ENCODE measurements around the gene TCEA3. TPM values are rescaled to one million over a fixed set of nuclear protein-coding genes. Genes with fewer than 3 reads are reported as not detected.

The TCEA3 gene
- total RNA-seq, 2 experiments from 2014 or later: 7.0 to 8.3 TPM

DNA sequence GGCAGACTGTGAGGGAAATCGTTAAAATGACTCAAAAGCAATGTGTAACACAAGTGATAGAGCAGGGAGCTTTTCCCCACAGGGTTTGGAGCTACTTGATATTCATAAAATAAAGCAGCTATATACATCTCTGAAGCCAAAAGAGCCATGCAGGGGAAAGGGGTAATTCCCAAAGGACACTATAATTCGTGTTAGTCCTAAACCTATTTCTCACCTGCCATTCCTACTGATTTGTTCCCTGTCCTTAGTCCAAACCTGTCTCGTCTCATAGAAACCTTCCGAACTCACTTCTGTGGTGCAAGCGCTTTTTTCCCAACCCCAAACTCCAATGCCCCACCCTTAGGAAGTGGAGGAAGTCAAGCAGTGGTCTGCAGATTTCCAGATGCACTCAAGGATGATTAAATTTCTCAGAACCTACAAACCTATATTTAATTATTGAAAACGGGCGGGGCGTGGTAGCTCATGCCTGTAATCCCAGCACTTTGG is 79.5 kb downstream of the TCEA3 start:
- intact Hi-C loops (cut with micrococcal nuclease): loop anchor here (2.0 kb wide), 1 partner anchor 24 kb away; the partner anchor contains the start of gene ZNF436
- ATAC-seq: no peak
- H3K36me3 Mint-ChIP-seq (ENCODE audit: low read depth): peaks cover 25% of the 10 kb centered on the region

DNA sequence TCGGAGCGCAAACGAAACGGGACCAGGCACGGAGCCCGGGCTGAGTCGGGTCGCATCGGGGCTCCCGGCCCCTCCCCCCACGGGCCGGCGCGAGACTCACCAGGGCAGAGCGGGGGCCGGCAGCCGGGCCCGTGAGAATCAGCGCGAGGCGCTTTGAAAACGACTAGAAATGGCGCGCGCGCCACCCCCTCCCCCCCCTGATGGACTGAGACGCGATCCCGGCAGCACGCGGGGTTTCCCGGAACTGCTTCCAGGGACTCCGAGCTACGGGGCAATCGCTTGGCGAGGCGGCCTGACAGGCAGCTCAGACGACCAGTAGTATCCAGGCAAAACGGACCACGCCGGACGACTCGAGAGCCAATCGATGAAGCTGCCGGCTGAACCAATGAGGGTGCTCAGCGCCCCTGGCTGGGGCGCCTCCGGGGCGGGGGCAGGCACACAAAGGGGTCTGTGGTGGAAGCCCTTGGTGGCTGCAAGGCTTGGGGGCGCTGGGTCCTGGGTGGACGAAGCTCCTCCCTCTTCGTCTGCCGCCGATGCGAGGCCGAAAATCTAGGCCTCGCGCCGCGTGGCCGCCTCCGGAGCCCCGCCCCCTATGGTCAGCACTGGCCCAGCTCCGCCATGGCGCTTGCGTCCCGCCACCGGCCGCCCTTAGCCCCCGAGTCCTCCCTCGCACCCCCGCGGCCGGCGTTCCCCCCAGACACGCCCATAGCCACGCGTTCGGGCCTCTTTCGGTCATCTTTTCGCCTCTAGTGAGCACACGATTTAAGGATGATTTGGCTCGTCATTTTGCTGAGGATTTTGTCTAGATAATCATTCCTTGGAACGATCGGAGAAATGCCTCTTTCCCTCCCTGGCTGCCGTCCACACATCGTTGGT is 80.2 kb downstream of the TCEA3 start, which contains the start of gene HNRNPR:
Gene HNRNPR, minus strand, starts transcription at position 174 of the 876 bp plus-strand sequence. CDS start 3,276 bp downstream, outside the sequence.
- ATAC-seq (peak; percentile 97), DNase-seq (peak; percentile 100)
- Mint-ChIP-seq H3K27ac (peak within 1 kb of the TSS; percentile 98), H3K9me3 (no peaks in the 10 kb centered on the region), H3K36me3 (ENCODE audit: low read depth) (peaks cover 31% of the 10 kb centered on the region), H3K4me1 (ENCODE audit: low read depth) (peaks cover 37% of the 10 kb centered on the region), H3K4me3 (peak within 1 kb of the TSS; percentile 93), H3K27me3 (no peaks in the 10 kb centered on the region)
- CTCF ChIA-PET: interaction anchor here (0.7 to 1.8 kb wide), 9 partner anchors 13 to 288 kb away, joined by 3 to 18 read pairs (median 5); no protein-coding TSS in a partner anchor
- TF ChIP-seq, protein P1, sequence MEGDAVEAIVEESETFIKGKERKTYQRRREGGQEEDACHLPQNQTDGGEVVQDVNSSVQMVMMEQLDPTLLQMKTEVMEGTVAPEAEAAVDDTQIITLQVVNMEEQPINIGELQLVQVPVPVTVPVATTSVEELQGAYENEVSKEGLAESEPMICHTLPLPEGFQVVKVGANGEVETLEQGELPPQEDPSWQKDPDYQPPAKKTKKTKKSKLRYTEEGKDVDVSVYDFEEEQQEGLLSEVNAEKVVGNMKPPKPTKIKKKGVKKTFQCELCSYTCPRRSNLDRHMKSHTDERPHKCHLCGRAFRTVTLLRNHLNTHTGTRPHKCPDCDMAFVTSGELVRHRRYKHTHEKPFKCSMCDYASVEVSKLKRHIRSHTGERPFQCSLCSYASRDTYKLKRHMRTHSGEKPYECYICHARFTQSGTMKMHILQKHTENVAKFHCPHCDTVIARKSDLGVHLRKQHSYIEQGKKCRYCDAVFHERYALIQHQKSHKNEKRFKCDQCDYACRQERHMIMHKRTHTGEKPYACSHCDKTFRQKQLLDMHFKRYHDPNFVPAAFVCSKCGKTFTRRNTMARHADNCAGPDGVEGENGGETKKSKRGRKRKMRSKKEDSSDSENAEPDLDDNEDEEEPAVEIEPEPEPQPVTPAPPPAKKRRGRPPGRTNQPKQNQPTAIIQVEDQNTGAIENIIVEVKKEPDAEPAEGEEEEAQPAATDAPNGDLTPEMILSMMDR (IDR thresholded peaks at IDR 0.05): no peak
- intact Hi-C loops (cut with micrococcal nuclease): loop anchor here (2.0 kb wide), 1 partner anchor 24 kb away; the partner anchor contains the start of gene ZNF436
- POLR2A ChIA-PET: interaction anchor here (0.6 to 4.2 kb wide), 22 partner anchors 9 to 265 kb away, joined by 3 to 44 read pairs (median 5); partner anchors contain the start of gene ZNF436

More for the DNA sequence above, 79.5 kb downstream of the TCEA3 start:
- ChIA-PET CTCF (interaction anchor here (0.7 to 1.8 kb wide), 7 partner anchors 15 to 289 kb away, joined by 3 to 18 read pairs (median 6); no protein-coding TSS in a partner anchor), POLR2A (interaction anchor here (0.6 to 4.2 kb wide), 16 partner anchors 8 to 136 kb away, joined by 3 to 44 read pairs (median 6); partner anchors contain the start of gene ZNF436)
- no peak for DNase-seq
- Mint-ChIP-seq H3K4me1 (ENCODE audit: low read depth) (peaks cover 31% of the 10 kb centered on the region), H3K4me3 (peak overlapping the region; percentile 93), H3K27me3 (no peaks in the 10 kb centered on the region), H3K27ac (peak overlapping the region; percentile 98), H3K9me3 (no peaks in the 10 kb centered on the region)
- TF ChIP-seq, protein P1 (IDR thresholded peaks at IDR 0.05): no peak

DNA sequence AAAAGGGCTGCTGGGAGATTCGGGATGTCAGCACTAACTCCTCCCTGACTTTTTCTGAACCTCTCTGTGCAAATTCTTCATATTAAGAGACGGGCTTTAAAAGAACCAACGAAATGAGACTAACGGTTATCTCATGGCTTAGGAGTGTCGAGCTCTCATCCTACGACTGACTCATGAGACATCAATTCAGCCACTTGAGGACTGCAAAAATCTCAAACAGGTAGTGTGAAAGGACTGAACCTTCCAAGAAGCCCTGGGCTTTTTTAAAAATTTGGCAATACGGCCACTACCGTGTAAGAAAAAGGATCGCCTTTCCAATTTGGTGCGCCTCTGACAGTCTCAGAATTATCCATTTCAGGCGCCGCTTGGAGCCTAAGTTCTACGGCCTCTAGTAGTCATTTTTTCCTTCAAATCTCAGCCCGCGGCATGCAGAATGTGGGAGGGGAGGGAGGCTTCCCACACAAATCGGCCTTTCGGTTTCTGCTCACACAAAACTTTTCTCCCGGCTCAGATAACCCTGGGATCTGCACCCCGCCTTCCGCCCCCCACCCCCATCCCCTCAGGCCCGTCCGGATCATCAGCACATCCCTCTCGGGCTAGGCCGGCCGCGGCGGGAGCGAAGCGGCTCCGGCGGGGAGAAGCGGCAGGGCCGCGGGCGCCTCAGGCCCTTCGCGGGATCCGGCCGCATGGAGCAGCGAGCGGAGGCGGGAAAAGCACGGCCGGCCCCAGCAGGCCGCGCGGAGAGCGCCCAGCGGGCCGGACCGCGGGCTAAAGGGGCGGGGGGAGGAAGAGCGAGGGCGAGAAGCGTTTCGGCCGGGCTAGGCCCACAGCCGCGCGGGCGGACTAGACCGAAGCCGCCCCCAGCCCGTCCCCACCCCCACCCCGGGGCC is 81.1 kb downstream of the TCEA3 start:
- ATAC-seq (peak; percentile 0), DNase-seq (peak; percentile 74)
- Mint-ChIP-seq H3K36me3 (ENCODE audit: low read depth) (peaks cover 34% of the 10 kb centered on the region), H3K27me3 (no peaks in the 10 kb centered on the region), H3K27ac (peak overlapping the region; percentile 97), H3K4me3 (peak overlapping the region; percentile 93), H3K9me3 (no peaks in the 10 kb centered on the region), H3K4me1 (ENCODE audit: low read depth) (peaks cover 45% of the 10 kb centered on the region)
- intact Hi-C loops (cut with micrococcal nuclease): loop anchor here (2.0 kb wide), 1 partner anchor 25 kb away; the partner anchor contains the start of gene ZNF436
- CTCF ChIA-PET: interaction anchor here (0.9 to 1.8 kb wide), 6 partner anchors 14 to 287 kb away, joined by 3 to 18 read pairs (median 6); no protein-coding TSS in a partner anchor
- TF ChIP-seq, protein P1 (IDR thresholded peaks at IDR 0.05): no peak
- POLR2A ChIA-PET: interaction anchor here (0.6 to 4.2 kb wide), 15 partner anchors 10 to 215 kb away, joined by 3 to 44 read pairs (median 5); partner anchors contain the start of gene ZNF436

DNA sequence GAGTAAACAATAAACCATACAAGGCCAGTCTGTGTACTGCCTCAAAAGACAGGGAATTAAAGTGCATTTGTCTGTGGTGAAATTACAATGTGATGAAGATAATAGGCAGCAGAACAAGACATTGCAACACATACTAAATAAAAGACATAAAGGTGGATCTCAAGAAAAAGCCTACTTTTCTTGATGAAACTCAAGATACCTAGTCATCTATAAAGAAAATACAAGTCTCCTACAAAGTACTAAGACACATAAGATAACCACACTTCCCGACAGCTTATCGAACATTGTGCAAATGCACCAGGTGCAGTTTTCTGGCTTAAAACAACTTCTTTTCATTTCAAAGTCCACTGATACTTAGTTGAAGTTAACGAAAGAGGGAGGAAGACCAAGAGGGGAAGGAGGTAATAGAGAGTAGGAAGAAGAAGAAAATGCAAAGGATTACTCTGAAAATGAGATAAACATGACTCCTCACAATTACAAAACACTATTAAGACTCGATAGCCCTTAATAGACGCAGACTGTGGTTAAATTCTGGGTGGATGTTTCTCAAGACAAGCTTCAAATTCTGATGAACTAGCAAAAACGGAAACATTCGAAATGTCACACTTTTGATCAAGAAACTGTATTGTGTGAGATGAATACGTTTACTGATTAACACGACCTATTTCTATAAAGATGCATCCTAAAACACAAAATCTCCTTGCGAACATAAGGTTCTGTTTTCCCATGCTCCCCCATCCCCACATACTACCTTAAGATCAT is 82.4 kb downstream of the TCEA3 start:
- intact Hi-C loops (cut with micrococcal nuclease): no loop called here
- TF ChIP-seq, protein P1 (IDR thresholded peaks at IDR 0.05): no peak
- ChIA-PET CTCF (interaction anchor here (0.9 to 1.9 kb wide), 2 partner anchors 61 to 198 kb away, joined by 3 to 8 read pairs; no protein-coding TSS in a partner anchor), POLR2A (interaction anchor here (1.2 to 2.6 kb wide), 4 partner anchors 11 to 80 kb away, joined by 3 to 11 read pairs (median 6); no protein-coding TSS in a partner anchor)
- Mint-ChIP-seq H3K9me3 (no peaks in the 10 kb centered on the region), H3K36me3 (ENCODE audit: low read depth) (peaks cover 45% of the 10 kb centered on the region), H3K27ac (peak overlapping the region; percentile 97), H3K4me1 (ENCODE audit: low read depth) (peaks cover 54% of the 10 kb centered on the region), H3K4me3 (peak overlapping the region; percentile 93), H3K27me3 (no peaks in the 10 kb centered on the region)
- no peak for ATAC-seq
- no peak for DNase-seq
